Endothelial cell of umbilical vein (primary cell): Measurements from ENCODE around the gene NKX2-4. TPM values are rescaled to one million over a fixed set of nuclear protein-coding genes. Genes with fewer than 3 reads are reported as not detected.

Experiments
- BruUV-seq: library from RNA; stranded (reverse); fragments of 400-500 nt; replicated peaks from 2 replicates; lab custom pipeline; 2021; lab: Mats Ljungman, UMichigan
- CTCF ChIA-PET: fragments of 300-600, 350-600 bp; sonication (Branson Sonifier 250); formaldehyde crosslinking; loops from one replicate; lab custom pipeline; 2021; ENCODE audit warnings: antibody characterized with exemption, inconsistent platforms; lab: Charles Lee
- POLR2A ChIA-PET: fragments of 300-600, 350-600 bp; sonication (Branson Sonifier 250); formaldehyde crosslinking; loops from one replicate; lab custom pipeline; 2021; ENCODE audit warnings: antibody characterized with exemption, inconsistent platforms; lab: Charles Lee
- DNase-seq: peaks from one replicate; pipeline ENCODE4 v3.0.0-alpha.2; 2011; ENCODE audit warnings: low read depth, low spot score
- FAIRE-seq: peaks from 2 replicates; lab custom pipeline; 2011; peaks lifted over from hg19 to GRCh38; lab: Jason Lieb, UNC
- H2AFZ ChIP-seq: 2 replicates; pipeline ENCODE4 v1.6.0; 2012; ENCODE audit warnings: low read depth, low read length, control low read depth, inconsistent platforms
- H3K27ac ChIP-seq: 2 replicates; pipeline ENCODE4 v1.5.1; 2011; ENCODE audit warnings: low read depth, mild to moderate bottlenecking, control low read depth, low read length, moderate library complexity; ENCODE audit not compliant: insufficient read depth
- H3K27me3 ChIP-seq, 2 experiments: 2 replicates each; pipeline versions ENCODE4 v1.6.0 to v1.6.1; 2011; ENCODE audit warnings: low read length in 2 of 2, mixed read lengths in 1 of 2; ENCODE audit not compliant: control insufficient read depth in 2 of 2, insufficient read depth in 2 of 2
- H3K36me3 ChIP-seq, 2 experiments: 2 replicates in 1 of 2; 3 replicates in 1 of 2; pipeline ENCODE4 v1.5.1; 2011; ENCODE audit warnings: low read length in 2 of 2, mild to moderate bottlenecking in 1 of 2, moderate library complexity in 1 of 2; ENCODE audit not compliant: control insufficient read depth in 2 of 2, insufficient read depth in 2 of 2; ENCODE audit errors: extremely low read depth in 1 of 2
- H3K4me1 ChIP-seq: 3 replicates; pipeline ENCODE4 v1.5.1; 2011; ENCODE audit warnings: mild to moderate bottlenecking, low read length; ENCODE audit not compliant: control insufficient read depth, insufficient read depth; ENCODE audit errors: extremely low read depth
- H3K4me2 ChIP-seq: 2 replicates; pipeline ENCODE4 v1.6.1; 2011; ENCODE audit warnings: low read length, control low read depth, mixed read lengths; ENCODE audit not compliant: insufficient read depth
- H3K4me3 ChIP-seq, 3 experiments: fragments of 200-600 bp in 1 of 3; sonication (generic), shearing (Covaris generic) in 1 of 3; replicated peaks in 1 of 3; 2 replicates each; pipeline ENCODE4 v1.5.1; 2011 to 2016; ENCODE audit warnings: control low read depth in 3 of 3, low read length in 3 of 3, mild to moderate bottlenecking in 2 of 3, inconsistent platforms in 1 of 3, low read depth in 1 of 3, moderate library complexity in 1 of 3; ENCODE audit not compliant: insufficient read depth in 1 of 3
- H3K79me2 ChIP-seq: 2 replicates; pipeline ENCODE4 v1.6.0; 2012; ENCODE audit warnings: low read length, inconsistent platforms; ENCODE audit not compliant: control insufficient read depth, insufficient read depth
- H3K9ac ChIP-seq: replicated peaks from 2 replicates; pipeline ENCODE3; 2011; ENCODE audit warnings: low read length, control low read depth; ENCODE audit not compliant: insufficient read depth; ENCODE audit errors: extremely low read depth
- H3K9me1 ChIP-seq: replicated peaks from 3 replicates; pipeline ENCODE4 v1.6.0; 2011; ENCODE audit warnings: mild to moderate bottlenecking, low read length; ENCODE audit not compliant: control insufficient read depth, insufficient read depth; ENCODE audit errors: extremely low read depth
- H3K9me3 ChIP-seq: replicated peaks from 2 replicates; pipeline ENCODE4 v1.5.1; 2012; ENCODE audit warnings: low read length, inconsistent platforms; ENCODE audit not compliant: control insufficient read depth, insufficient read depth
- H4K20me1 ChIP-seq: replicated peaks from 2 replicates; pipeline ENCODE3; 2011; ENCODE audit warnings: mild to moderate bottlenecking, low read length; ENCODE audit not compliant: control insufficient read depth, insufficient read depth; ENCODE audit errors: extremely low read depth
- CTCF ChIP-seq, 2 donors: IDR thresholded peaks; 1 replicate in 1 of 2; 2 replicates in 1 of 2; pipeline ENCODE4 v1.5.1; 2011; ENCODE audit warnings: low read length in 2 of 2, mild to moderate bottlenecking in 2 of 2, moderate library complexity in 2 of 2, control low read depth in 1 of 2, inconsistent platforms in 1 of 2, low read depth in 1 of 2; ENCODE audit not compliant: insufficient read depth in 1 of 2; ENCODE audit errors: extremely low read depth in 1 of 2
- EZH2 ChIP-seq: IDR thresholded peaks from 2 replicates; pipeline ENCODE4 v1.6.1; 2012; ENCODE audit warnings: borderline replicate concordance, low read depth, mild to moderate bottlenecking, moderate library complexity, low read length, inconsistent platforms; ENCODE audit not compliant: severe bottlenecking
- FOS ChIP-seq: IDR thresholded peaks from 2 replicates; pipeline ENCODE4 v1.6.1; 2011; ENCODE audit warnings: mild to moderate bottlenecking, low read length, moderate library complexity, borderline replicate concordance; ENCODE audit not compliant: insufficient read depth
- GATA2 ChIP-seq: IDR thresholded peaks from 2 replicates; pipeline ENCODE4 v1.7.0; 2011; ENCODE audit warnings: low read depth, mild to moderate bottlenecking, moderate library complexity, mixed read lengths, low read length; ENCODE audit not compliant: insufficient read length, insufficient read depth
- JUN ChIP-seq: IDR thresholded peaks from 2 replicates; pipeline ENCODE4 v1.6.1; 2011; ENCODE audit warnings: borderline replicate concordance, low read depth; ENCODE audit not compliant: insufficient read length, insufficient read depth
- MAX ChIP-seq: IDR thresholded peaks from 2 replicates; pipeline ENCODE4 v1.6.1; 2011; ENCODE audit not compliant: insufficient read depth, insufficient read length
- MYC ChIP-seq: IDR thresholded peaks from one replicate; pipeline ENCODE4 v1.6.1; 2011; ENCODE audit warnings: mild to moderate bottlenecking, low read depth, low read length
- POLR2A ChIP-seq: IDR thresholded peaks from 2 replicates; pipeline ENCODE4 v1.6.1; 2012; ENCODE audit warnings: low read depth, mild to moderate bottlenecking, control low read depth, low read length
- POLR2AphosphoS5 ChIP-seq: IDR thresholded peaks from 2 replicates; pipeline ENCODE4 v1.6.1; 2012; ENCODE audit warnings: low read depth, mild to moderate bottlenecking, control low read depth, low read length, moderate library complexity; ENCODE audit not compliant: insufficient read depth
- dilution Hi-C: fragments of 300-500 bp; cut with MboI; formaldehyde crosslinking; loops from one replicate; pipeline ENCODE4 v1.15.0; 2019; ENCODE audit warnings: low sequenced_read_pairs; ENCODE audit not compliant: extremely low pct_ligation_motif_present
- intact Hi-C: fragments of 100-400 bp; cut with micrococcal nuclease; formaldehyde crosslinking; loops from one replicate; pipeline ENCODE4 v1.10.0; 2022
- polyA plus RNA-seq, 4 experiments: library from polyadenylated mRNA; depleted of rRNA in 3 of 4; stranded (reverse) in 3 of 4; unstranded in 1 of 4; fragments of >200 nt; gene quantifications; 2 replicates each; pipeline versions ENCODE4 v1.2.1 to v1.2.3, GENCODE V29; 2011 to 2012; ENCODE audit warnings: missing spikeins in 1 of 4
- total RNA-seq: library from RNA; stranded (reverse); gene quantifications from 2 replicates; pipeline ENCODE4 v1.2.3, GENCODE V29; 2021

NKX2-4 gene
- total and polyA plus RNA-seq, 2 donors (not counting 3 experiments of a cell fraction or from before 2014, with no cell fraction given): not detected

DNA sequence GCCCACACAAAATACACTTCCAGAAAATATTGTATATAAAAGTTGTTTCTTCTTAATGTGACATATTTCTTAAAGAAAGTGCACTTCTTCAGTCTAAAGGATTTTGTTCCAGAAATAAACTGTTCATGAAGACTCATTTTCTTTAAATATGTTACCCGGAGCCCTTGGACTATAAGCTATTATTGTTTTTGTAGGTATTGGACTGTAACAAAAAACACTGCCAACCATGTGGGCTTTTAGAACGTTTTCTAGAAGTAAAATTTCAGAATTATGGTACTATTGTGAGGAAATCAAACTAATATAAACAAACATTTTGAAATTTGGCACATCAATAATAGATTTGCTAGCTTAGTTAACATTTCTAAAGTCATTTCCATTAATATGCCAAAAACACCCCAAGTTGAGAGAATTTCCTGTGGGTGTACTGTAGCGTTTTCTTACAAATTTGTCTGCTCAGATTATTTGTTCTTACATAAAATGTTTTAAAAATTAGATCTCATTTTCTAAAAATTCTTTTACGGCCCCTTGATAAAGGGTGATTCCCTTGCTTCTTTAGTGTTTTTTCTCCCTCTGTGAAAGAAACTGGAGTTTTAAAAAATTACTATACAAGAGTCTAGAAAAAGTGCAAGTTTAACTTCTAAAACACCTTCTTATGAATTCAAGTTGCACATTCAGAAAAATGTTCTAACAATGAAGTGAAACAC lies 3.4 kb downstream of the NKX2-4 start:
- FAIRE-seq: no peak
- Histone ChIP-seq H3K36me3 (peaks cover 0 to 6% of the 10 kb centered on the region in 2 experiments), H3K9me1 (no peaks in the 10 kb centered on the region), H3K4me1 (peaks cover 7% of the 10 kb centered on the region), H3K4me2 (no peak overlapping the region), H3K27ac (no peak overlapping the region), H3K9me3 (no peaks in the 10 kb centered on the region), H2AFZ (no peak overlapping the region), H4K20me1 (peaks cover 2% of the 10 kb centered on the region), H3K4me3 (no peak overlapping the region), H3K9ac (no peak overlapping the region), H3K79me2 (no peaks in the 10 kb centered on the region), H3K27me3 (peaks cover 59 to 81% of the 10 kb centered on the region in 2 experiments)
- ChIA-PET CTCF (interaction anchor here (1.1 to 1.4 kb wide), 3 partner anchors 9 to 158 kb away, joined by 3 to 9 read pairs (median 3); no protein-coding TSS in a partner anchor), POLR2A (no interaction called here)
- dilution Hi-C loops (no loop called here), intact Hi-C loops (loop anchor here (2.0 to 10.0 kb wide), 3 partner anchors 91 to 269 kb away; partner anchors contain the start of genes KIZ and XRN2)
- peak; percentile 21 for DNase-seq
- TF ChIP-seq MYC (no peak), POLR2A (no peak), CTCF (IDR thresholded peaks at IDR 0.05; ENCODE audit: extremely low read depth in 1 of 2, insufficient read depth in 1 of 2, low read depth in 1 of 2, low read length in 2 of 2) (no peak), FOS (no peak), JUN (no peak), GATA2 (no peak), EZH2 (no peak), MAX (no peak), POLR2AphosphoS5 (no peak)
- BruUV-seq: no TSS peak
